ENCODE data around the gene SMOC1.

SMOC1 gene

GRCh38 chr14:70050136-70050535 is 170.9 kb downstream of the SMOC1 start:
- no peak for DNase-seq

- no peak for DNase-seq
Measured at GRCh38 chr14:70052990-70053389, 173.8 kb downstream of the SMOC1 start.

DNA sequence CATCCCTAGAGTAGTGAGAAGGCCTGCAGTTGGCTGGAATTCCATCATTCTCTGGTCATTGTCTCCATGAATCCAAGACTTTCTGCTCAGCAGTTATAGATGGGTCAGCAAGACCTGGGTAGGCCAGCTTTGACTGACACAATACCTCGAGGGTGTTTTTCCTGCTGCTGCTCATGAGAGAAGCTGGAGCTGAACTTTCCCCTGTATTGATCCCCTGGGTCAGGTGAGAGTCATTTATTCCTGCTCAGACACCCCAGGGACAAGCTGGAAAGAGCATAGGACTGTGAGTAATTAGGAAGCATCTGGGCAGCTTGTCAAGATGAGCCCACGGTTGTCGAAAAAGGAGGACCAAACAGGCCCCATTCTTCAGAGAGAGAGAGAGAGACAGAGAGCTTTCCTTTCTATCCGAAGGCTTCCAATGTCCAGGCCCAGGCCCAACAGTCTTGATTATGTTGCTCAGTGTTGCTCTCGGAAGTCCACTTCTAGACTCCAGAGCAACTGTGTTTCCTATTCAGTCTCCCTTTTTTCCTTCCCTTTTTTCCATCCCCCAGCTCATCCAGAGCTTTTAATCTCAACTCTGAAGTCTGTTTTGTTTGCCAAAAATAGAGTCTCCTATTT is 178.4 kb downstream of the SMOC1 start:
- DNase-seq, result no peak

- no peak for DNase-seq
Measured at GRCh38 chr14:70059545-70059944, 180.3 kb downstream of the SMOC1 start.

DNA sequence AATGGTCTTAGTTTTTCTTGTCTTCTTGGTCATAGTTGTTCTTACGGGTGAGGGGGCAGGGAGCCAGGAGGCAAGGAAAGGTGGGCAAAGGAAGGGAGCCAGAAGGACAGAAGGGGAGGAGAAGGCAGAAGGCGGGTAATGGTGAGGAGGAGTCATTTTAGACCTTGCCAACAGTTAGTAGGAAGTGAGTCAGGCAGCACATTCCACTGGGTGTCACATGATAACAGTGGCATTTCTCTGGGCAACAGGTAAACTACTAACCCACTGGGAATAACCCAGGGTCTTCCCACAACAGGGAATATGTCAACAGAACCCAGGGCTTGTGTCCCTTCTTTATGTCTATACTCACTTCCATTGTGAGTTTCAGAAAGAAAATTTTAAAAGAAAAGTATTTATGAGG is 181.9 kb downstream of the SMOC1 start:
- no peak for DNase-seq

DNA sequence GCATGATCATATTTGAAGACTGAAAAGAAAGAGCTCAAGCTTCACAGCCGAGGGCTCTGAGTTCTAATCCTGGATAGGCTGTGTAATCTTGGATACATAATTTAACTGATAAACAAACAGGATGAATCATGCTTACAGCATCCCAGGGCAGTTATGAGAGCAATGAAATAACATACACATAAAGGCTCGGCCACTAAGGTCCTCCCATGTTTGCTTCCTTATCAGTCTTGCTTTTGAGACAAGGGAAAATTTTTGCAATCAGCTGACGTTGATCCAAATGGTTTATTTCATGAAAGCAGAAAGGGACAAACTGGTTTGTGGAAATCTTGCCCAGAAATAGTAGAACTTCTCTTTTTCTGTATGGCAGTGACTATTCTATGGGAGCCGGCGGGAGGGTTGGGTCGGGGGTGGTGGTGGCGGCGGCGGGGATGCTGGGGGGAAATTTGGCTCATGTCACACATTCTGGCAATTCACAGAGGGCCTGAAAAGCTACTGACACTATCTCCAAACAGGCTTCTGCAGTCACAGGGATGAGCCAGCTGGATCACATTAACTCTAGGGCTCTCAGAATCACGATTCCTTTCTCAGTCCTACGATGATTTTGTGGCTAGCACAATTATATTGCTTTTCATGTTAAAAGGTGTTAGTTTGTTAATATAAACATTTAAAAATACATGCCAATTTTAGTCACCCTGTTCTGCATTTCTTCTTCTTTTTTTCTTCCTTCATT is 185.1 kb downstream of the SMOC1 start:
- no peak for DNase-seq

DNA sequence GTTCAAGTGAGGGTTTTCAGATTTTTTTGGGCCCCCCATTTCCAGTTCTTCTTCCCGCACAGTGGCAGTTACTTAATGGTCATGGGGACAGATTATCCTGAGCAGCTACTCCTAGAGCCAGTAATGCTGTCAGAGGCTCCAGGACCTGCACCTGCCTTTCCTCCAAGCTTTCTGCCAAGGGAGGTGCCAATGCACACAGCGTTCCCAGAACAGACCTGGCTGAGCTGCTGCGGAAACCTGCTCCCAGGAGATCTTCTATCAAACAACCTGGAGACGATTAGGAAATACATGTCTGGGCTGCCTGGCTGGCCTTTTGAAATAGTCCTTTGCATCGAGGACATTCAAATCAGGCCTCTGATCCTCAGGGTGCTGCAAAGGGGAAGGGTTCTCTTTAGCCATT is 188.6 kb downstream of the SMOC1 start:
- no peak for DNase-seq

- no peak for DNase-seq
Measured at GRCh38 chr14:70069186-70069585, 190.0 kb downstream of the SMOC1 start.

- peak; percentile 3 to 5 for DNase-seq
Measured at GRCh38 chr14:70073924-70074566, 194.8 kb downstream of the SMOC1 start.

GRCh38 chr14:70077005-70077404 is 197.8 kb downstream of the SMOC1 start:
- no peak for DNase-seq

GRCh38 chr14:70077720-70078119 is 198.5 kb downstream of the SMOC1 start:
- DNase-seq, result no peak

DNA sequence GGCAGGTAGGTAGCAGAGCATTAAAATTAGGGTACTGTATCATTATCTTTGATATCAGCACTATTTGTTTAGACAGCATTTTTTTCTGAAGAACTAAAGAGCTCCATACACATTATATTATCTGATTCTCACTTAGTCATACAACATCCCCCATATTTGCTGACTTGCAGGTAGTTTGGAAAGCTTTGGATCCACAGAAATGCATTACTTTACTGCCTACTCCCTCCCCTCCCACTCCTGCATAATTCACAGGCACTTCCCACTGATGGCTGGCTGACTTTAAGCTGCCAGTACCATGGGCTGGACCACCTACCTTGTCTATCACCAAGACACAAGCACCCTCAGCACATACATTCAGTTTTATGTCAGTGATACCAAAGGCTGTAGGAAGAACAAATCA is 199.1 kb downstream of the SMOC1 start:
- no peak for DNase-seq

GRCh38 chr14:70080076-70080475 is 200.9 kb downstream of the SMOC1 start:
- DNase-seq, result no peak

Data from activated CD4-positive, alpha-beta T cell treated with anti-CD3 and anti-CD28 coated beads, Interleukin-2, amount 50 U/mL, for 4 hours (primary cell).